GM20431 (cell line): ENCODE measurements around the gene CLEC4G.

ENCODE experiments used
- in situ Hi-C: fragments of 300-500 bp; cut with MseI, MboI; formaldehyde crosslinking; loops from one replicate; pipeline ENCODE4 v1.15.0; 2020; ENCODE audit warnings: low sequenced_read_pairs; ENCODE audit not compliant: unreplicated experiment

CLEC4G gene

DNA sequence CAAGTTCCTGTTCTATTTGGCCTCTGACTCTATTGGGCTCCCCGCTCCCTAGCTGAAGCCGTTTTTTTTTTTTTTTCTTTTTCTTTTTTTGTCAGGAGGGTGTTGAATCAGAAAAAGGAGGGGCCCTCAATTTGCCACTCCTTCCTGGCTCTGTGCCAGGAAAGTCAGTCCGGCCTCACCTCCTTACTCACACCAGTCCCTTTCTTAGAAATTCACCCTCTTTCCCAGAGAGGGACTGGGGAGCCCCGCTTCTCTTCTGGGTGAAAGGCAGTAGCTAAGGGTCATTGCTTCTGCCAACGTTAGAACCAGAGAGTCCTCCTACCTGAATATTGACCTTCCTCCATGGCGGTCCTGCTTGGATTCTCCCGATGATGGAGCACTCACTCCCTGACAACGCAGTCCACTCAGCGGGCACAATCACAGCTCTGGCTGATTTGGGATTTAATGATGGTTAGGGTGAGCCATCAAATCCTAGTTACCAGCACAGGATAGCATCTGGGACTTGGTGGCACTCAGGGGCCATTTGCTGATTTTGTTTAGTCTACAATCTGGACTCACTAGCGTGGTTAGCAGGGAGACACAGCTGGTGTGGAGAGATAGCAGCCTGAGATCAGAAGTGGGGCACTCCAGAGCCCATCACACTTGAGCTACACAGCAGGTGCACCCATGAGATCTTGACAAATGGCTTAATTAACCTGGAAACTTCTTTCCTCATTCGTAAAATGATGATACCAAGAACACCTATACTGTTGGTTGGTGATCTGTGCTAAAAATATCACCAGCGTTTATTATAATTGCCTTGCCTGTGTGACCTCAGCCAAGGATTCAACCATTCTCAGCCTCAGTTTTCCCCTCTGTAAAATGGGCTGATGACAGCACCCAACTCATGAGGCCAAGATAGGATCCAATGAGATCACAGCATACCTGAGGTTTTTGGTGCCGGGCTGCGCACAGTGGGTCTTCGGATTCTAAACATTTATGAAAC is 32.2 kb downstream of the CLEC4G start:
- in situ Hi-C loops: no loop called here

DNA sequence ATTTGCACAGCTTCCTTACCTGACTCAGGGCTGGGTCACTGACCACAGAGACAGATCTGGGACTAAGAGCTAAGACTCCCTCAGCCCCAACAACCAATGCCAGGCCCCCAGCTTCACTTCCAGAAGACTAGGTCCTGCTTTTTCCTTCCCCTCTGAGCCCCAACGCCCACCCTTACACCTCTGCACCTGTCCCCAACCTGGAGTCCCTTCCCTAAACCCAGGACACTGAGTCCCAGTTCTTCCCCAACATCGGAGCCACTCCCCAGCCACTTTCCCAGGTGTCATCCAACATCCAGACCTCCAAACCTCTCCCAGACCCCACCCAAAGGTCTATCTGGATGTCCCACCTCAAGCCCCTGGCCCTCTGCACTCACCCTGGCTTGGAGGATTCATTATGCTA is 32.9 kb downstream of the CLEC4G start:
- in situ Hi-C loops: no loop called here

DNA sequence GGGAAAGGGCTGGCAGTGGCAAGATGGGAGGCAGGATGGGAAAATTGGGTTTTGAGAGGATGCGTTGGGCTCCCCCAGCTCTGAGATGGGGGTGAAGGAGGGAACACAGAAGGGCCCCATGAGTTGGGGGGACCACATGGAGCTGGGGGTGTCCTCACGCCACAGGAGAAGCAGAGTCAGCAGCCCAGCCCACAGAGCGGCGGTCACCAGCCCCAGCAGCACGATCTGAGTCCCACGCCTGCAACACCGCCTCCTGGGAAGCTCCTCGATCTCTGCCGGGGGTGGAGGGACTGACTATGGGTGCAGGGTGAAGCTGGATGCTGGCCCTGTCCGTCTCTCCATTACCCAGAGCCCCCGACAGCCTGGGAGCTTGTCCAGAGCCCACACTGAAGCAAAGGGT is 33.3 kb downstream of the CLEC4G start:
- in situ Hi-C loops: no loop called here

DNA sequence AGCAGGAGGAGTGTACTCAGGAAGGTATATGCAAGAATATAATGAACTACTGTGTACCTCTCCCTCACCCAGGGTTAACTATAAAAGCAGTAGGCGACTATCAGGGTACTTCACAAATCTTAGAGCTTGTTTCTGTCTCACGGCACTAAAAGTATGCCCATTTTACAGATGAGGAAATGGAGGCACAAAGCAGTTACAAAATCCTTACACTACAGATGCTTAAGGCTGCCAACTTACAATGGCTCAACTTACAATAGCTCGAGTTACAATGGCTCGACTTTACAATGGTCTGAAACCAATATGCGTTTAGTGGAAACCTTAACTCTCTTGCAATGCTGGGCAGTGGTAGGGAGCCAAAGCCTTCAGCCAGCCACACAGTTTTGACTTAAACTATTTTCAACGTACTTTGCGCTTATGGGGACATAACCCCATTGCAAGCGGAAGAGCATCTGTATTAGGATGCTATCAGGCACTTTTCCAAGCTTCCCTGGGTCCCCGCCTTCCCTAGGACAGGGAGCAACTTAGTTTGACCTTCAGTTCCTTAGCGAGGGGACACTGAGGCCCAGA is 34.1 kb downstream of the CLEC4G start:
- in situ Hi-C loops: no loop called here

DNA sequence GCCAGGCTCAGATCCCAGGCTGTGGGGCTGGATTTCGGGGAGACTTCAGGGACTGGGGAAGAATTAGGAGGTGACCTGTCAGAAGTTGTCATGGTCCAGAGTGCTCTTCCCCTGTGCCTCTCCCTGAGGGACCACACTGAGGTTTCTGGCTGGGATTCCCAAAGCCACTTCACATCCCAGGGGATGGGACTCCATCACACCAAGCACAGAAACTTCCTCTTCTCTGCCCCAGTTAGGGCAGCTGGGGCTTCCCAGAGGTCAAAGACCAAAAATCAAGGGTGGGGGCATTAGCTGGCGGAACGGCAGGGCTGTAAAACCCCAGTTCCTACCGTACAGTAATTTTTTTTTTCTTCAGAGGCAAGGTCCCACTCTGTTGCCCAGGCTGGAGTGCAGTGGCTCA is 37.4 kb downstream of the CLEC4G start:
- in situ Hi-C loops: no loop called here

DNA sequence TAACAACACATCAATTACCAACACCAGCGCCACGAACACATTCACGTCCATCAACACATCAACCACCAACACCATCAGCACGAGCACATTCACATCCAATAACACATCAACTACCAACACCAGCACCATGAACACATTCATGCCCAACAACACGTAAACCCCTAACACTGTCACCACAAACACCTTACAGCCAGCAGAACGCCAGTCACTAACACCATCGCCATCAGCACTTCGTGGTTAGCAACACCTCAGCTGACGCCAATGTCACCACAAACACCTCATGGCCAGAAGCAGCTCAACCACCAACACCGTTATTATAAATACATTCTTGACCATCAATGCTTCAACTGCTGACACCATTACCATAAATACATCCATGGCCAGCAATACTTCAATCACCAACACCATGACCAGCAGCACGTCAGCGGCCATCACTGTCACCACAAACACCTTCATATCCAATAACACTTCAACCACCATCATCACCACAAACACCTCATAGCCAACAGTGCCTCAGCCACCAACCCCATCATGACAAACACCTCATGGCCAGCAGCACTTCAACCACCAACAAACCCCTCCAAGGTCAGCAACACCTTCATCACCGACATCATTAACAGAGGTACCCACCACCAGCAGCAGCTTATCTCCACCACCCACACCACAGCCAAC is 39.4 kb downstream of the CLEC4G start:
- in situ Hi-C loops: no loop called here

DNA sequence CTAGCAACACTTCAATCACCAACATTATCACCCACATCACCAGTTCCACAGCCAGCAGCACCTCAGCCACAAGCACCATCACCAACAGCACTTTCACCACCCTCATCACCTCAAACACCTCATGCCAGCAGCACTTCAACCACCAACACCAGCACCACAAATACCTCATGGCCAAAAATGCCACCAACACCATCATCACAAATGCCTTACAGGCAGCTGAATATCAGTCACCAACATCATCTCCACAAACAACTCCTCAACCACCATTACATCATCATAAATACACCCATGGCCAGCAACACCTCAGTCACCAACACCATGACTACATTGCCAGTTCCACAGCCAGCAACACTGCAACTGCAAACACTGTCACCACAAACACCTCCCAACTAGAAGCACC is 40.4 kb downstream of the CLEC4G start:
- in situ Hi-C loops: no loop called here

DNA sequence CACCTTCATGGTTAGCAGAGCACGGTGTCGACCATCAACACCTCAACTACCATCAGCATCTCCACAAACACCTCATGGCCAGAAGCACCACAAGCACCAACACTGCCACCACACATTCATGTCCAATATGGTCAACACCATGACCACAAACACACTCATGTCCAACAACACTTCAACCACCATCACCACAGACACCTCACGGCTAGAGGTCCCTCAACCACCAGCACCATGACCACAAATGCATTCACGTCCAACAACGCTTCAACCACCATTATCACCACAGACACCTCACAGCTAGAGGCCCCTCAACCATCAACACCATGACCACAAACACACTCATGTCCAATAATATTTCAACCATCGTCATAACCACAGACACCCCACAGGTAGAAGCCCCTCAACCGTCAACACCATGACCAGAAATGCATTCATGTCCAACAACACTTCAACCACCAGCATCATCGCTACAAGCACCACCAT is 41.1 kb downstream of the CLEC4G start:
- in situ Hi-C loops: no loop called here

DNA sequence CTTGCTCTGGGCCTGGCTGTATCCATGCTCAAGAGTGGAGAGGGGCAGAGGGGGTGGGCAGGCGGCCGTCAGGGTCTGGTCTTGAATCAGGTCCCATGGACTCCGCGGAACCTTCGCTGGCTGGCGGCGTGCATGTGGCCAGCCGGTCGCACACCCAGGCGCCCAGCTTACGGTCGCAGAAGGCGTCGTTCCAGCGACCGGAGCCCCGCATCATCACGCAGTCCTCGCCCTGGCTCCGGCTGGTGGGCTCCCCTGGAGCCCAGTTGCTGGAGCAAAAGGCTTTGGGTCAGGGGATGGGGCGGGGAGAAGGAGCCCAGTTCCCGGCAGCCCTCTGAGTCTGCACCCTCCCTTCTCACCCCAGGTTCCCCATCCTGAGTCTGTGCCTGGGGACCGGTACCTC is 42.7 kb downstream of the CLEC4G start:
- in situ Hi-C loops: no loop called here

DNA sequence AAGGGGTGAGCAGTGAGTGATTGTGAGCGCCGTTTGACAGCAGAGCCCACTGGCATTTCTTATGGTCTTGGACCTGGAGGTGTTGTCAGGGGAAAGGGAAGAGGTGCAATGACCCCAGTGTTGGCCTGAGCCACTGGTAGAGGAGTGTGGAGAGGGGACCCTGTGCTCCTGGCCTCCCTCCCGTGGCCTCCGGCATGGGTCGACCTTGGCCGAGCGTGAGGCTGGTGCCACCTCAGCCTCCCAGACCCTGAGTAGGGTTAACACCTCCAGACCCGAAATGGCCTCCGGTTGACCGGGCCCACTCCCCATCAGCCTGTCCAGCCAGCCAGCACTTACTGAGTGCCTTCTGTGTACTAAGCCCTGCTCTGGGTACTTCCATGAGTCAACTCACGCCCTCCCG is 44.7 kb downstream of the CLEC4G start:
- in situ Hi-C loops: no loop called here

DNA sequence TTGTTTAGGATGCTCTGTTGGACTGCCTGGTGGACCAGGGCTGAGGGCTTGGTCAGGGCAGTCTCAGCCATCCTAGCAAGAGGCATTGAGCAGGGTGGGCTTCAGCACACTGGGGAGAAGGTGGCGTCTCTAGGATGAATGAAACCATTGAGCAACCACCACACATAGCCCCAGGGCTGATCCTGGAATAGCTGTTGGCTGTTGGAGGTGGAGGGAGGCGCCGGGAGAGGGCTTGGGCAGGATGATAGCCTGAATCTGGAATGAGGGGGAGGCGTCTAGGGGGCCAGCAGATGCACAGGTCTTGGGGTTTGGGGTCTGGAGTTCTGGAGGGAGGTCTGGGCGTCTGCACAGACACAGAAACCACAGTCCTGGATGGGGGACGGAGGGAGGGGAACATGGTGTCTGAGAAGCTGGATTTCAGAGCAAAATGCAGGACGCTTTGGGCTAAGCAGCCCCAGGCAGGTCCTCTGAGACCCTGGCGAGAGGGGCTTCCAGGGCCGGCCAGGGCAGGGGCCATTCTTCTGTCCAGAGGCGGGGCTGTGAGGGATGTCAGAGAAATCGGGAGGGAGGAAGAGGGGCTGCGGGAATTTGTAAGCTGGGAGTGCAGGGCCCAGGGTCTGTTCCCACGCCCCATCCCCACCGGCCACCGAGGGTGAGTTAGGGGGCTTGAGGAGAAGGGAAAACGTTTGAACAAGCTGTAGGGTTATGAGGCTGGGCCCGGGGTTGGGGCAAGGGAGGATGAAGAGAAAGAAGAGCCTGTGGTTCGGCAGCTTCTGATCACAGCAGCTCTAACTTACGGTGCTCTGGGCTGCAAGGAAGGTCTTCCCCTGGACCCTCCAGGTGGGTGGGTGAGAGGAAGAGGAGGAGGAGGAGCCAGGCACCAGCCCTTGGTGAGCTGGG is 46.1 kb downstream of the CLEC4G start:
- in situ Hi-C loops: no loop called here

DNA sequence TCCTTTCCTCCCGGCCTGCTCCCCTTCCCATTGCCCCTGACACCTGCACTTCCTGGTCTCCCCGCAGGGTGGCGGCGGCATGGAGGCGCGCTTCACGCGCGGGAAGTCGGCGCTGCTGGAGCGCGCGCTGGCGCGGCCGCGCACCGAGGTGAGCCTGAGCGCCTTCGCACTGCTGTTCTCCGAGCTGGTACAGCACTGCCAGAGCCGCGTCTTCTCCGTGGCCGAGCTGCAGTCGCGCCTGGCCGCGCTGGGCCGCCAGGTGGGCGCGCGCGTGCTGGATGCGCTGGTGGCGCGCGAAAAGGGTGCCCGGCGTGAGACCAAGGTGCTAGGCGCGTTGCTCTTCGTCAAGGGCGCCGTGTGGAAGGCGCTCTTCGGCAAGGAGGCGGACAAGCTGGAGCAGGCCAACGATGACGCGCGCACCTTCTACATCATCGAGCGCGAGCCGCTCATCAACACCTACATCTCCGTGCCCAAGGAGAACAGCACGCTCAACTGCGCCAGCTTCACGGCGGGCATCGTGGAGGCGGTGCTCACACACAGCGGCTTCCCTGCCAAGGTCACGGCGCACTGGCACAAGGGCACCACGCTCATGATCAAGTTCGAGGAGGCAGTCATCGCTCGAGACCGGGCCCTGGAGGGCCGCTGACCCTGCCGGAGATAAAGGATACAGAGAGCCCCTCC is 49.6 kb downstream of the CLEC4G start:
- in situ Hi-C loops: no loop called here

DNA sequence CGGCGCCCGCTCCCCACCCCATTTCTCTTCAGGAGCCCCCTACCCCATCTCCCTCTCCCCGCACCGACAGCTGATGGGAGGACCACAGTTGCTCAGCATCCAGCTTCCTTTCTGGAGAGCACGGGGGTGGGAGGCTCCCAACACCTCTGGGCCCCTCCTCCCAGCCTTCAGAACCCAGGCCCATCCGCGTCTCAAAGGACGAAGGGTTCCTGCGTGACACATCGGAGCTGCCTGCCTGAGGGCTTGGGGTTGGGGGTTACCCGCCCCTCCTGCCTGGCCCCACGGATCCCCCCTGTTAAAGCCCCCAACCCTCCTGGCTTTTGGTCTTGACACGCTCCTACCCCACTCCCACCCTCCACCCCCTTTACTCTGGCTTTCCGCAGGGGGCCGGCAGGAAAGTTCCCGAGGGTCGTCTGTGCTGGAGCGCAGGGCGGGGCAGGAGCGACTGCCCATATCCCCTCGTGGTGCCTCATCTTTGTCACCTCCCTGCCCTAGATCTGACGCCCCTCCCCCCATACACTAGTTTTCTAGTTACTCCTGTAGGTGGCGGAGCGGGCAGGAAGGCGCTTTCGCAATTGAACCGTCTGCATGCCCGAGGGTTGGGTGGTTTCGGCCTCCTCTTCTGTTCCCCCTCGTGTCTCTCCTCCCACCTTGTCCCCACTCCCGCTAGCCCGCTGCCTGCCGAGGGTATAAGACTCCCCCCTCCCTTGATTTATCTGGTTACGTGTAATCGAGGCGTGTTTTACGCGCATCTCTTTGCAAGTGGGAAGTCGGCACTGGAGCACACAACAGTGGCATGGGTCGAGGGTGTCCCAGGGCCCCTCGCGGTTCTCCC is 50.4 kb downstream of the CLEC4G start:
- in situ Hi-C loops: no loop called here

DNA sequence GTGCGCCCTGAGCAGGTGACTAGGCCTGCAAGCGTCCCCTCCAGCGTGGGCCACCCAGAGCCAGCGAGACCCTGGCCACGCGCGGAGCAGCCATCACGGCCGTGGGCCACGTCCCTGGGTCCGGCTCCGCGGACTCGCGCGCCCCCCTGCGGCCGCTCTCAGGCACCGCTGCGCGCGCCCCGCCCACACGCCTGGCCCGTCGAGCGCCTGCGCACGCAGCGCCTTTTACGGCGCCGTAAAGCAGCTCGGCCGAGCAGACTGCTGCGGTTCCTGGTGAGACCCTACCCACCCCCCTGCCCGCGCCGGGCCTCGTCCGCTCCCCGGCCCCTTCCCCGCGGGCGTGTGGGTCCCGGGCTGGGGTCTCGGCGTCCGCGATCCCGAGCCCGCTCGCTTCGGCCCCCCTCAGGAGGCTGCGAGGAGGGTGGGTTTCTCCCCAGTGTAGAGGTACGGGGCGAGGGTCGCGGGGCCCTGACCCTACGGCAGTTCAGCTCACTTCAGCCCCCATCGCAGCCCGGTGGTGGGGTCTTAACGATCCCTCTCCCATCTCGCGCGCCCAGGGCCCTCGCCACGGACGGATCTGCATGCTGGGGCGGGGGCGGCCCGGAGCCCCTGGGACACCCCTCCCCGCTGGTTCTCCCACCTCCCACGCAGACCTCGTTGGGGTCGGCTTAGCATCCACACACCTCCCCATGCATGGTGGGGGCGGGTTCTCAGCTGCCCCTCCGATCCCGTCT is 51.1 kb downstream of the CLEC4G start, which contains the start of gene TRAPPC5:
Gene TRAPPC5 (plus strand): TSS at position 228 of the 734 bp plus-strand sequence. CDS start 1,421 bp downstream, outside the sequence.
- in situ Hi-C loops: no loop called here

DNA sequence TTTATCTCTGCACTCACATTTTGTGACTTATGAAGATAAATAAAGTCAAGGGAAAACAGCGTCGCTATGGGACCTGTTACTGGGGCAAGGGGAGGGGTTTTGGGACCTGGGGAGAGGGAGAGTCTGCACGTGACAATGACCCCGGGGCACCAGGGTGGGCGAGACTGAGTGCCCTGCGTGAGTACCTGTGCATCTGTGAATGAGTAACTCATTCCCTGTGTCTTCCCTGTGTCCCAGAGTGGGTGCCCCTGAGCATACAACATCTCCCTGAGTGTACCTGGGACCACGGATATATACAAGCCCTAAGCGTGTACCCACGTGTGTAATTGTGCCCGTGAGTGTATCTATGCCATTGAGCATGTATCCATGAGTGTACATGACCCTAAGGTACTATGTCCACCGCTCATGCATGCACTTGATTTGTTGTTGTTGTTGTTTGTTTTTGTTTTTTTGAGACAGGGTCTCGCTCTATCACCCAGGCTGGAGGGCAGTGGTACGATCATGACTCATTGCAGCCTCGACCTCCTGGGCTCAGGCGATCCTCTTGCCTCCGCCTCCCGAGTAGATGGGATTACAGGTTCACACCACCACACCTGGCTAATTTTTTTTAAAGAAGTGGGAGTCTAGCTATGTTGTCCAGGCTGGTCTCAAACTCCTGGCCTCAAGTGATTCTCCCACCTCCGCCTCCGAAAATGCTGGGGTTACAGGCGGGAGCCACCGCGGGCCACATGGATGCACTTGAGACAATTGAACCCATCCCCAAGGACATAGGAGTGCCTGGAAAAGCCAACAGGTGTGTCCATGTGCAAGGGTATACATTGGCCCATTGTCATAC is 51.9 kb downstream of the CLEC4G start:
- in situ Hi-C loops: loop anchor here (10.0 kb wide), 1 partner anchor 125 kb away; no protein-coding TSS in a partner anchor

DNA sequence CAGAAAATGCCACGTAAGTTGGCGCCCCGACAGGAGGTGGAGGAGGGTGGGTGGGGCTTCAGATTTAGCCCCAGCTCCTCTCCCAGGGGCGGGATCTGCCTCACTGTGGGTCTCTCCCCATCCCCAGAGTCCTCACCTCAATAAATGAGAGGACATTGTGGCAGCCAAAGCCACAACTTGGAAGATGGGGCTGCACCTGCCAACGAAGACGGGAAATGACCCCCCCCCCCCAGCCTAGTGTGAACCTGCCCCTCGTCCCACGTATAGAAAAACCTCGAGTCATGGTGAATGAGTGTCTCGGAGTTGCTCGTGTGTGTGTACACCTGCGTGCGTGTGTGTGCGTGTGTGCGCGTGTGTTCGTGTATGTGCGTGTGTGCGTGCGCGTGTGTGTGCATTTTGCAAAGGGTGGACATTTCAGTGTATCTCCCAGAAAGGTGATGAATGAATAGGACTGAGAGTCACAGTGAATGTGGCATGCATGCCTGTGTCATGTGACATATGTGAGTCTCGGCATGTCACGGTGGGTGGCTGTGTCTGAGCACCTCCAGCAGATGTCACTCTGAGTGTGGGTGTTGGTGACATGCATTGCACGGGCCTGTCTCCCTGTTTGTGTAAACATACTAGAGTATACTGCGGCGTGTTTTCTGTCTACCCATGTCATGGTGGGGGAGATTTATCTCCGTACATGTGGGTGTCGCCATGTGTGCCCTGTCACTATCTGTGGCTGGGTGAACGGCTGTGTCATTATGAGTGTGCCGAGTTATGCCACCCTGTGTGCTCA is 52.7 kb downstream of the CLEC4G start:
- in situ Hi-C loops: loop anchor here (10.0 kb wide), 1 partner anchor 126 kb away; no protein-coding TSS in a partner anchor
